Measurements from ENCODE around the gene PTPRN2.
"Not testable (repeated sequence)": the region's sequence is repeated elsewhere in the genome, so short reads cannot be mapped to it uniquely, and the experiment has no call there.

PTPRN2 gene

GRCh38 chr7:158301207-158301606 is 286.4 kb downstream of the PTPRN2 start:
- no peak for DNase-seq (ENCODE audit: low spot score)

GRCh38 chr7:158300427-158300826 is 287.2 kb downstream of the PTPRN2 start:
- DNase-seq (ENCODE audit: low spot score), result no peak

- no peak for DNase-seq (ENCODE audit: low spot score)
These were observed 288.0 kb downstream of the PTPRN2 start for GRCh38 chr7:158299607-158300006.

- DNase-seq (ENCODE audit: low spot score), result no peak
These were observed 290.9 kb downstream of the PTPRN2 start for GRCh38 chr7:158296798-158297104.

GRCh38 chr7:158295966-158296797 is 291.4 kb downstream of the PTPRN2 start:
- no peak for DNase-seq (ENCODE audit: low spot score)

- DNase-seq (ENCODE audit: low spot score), result not testable (repeated sequence)
These were observed 293.0 kb downstream of the PTPRN2 start for GRCh38 chr7:158294468-158295215.

- no peak for DNase-seq (ENCODE audit: low spot score)
These were observed 294.7 kb downstream of the PTPRN2 start for GRCh38 chr7:158292948-158293347.

GRCh38 chr7:158291998-158292397 is 295.6 kb downstream of the PTPRN2 start:
- DNase-seq (ENCODE audit: low spot score), result no peak

- DNase-seq (ENCODE audit: low spot score), result no peak
These were observed 297.7 kb downstream of the PTPRN2 start for GRCh38 chr7:158289761-158290523.

GRCh38 chr7:158289231-158289630 is 298.4 kb downstream of the PTPRN2 start:
- no peak for DNase-seq (ENCODE audit: low spot score)

- no peak for DNase-seq (ENCODE audit: low spot score)
These were observed 301.4 kb downstream of the PTPRN2 start for GRCh38 chr7:158286210-158286609.

- DNase-seq (ENCODE audit: low spot score), result no peak
These were observed 302.2 kb downstream of the PTPRN2 start for GRCh38 chr7:158285383-158285770.

GRCh38 chr7:158284617-158285382 is 302.8 kb downstream of the PTPRN2 start:
- no peak for DNase-seq (ENCODE audit: low spot score)

GRCh38 chr7:158284121-158284520 is 303.5 kb downstream of the PTPRN2 start:
- no peak for DNase-seq (ENCODE audit: low spot score)

- no peak for DNase-seq (ENCODE audit: low spot score)
These were observed 304.3 kb downstream of the PTPRN2 start for GRCh38 chr7:158283016-158283974.

- no peak for DNase-seq (ENCODE audit: low spot score)
These were observed 305.1 kb downstream of the PTPRN2 start for GRCh38 chr7:158282461-158283001.

GRCh38 chr7:158281441-158281840 is 306.2 kb downstream of the PTPRN2 start:
- no peak for DNase-seq (ENCODE audit: low spot score)

- DNase-seq (ENCODE audit: low spot score), result no peak
These were observed 307.0 kb downstream of the PTPRN2 start for GRCh38 chr7:158280448-158281144.

- no peak for DNase-seq (ENCODE audit: low spot score)
These were observed 307.8 kb downstream of the PTPRN2 start for GRCh38 chr7:158279539-158280447.

Measured in hematopoietic multipotent progenitor cell treated with erythropoietin and hydrocortisone succinate and interleukin-3 and kit ligand, for 15 days (in vitro differentiated cells).